ENCODE measurements around the gene CNNM4. TPM values are rescaled to one million over a fixed set of nuclear protein-coding genes. Genes with fewer than 3 reads are reported as not detected.

The CNNM4 gene
- polyA plus RNA-seq, 3 donors, result 0.79 to 4.1 (median 2.1) TPM

GRCh38 chr2:96839875-96840850 is 79.5 kb downstream of the CNNM4 start:
- no peak overlapping the region for H3K27ac ChIP-seq (ENCODE audit: low read depth, low read length)
- 90% methylated on average over 37 of the region's 37 CpGs for whole genome bisulfite sequencing, 3 donors

GRCh38 chr2:96841701-96842495 is 81.2 kb downstream of the CNNM4 start:
- no peak overlapping the region for H3K27ac ChIP-seq (ENCODE audit: low read depth, low read length)
- 85 to 88% (median 86%) methylated on average over 16 of the region's 16 CpGs for WGBS, 3 donors

- no peak overlapping the region for H3K27ac ChIP-seq (ENCODE audit: low read depth, low read length)
- 85 to 91% (median 89%) methylated on average over 7 of the region's 7 CpGs for WGBS, 3 donors
Measured at GRCh38 chr2:96842600-96842999, 81.9 kb downstream of the CNNM4 start.

GRCh38 chr2:96843538-96844268 is 83.0 kb downstream of the CNNM4 start, which contains the start of gene ANKRD23:
Gene ANKRD23, minus strand, starts transcription at chr2:96844021. Its CDS starts 29 bp downstream, at chr2:96843992.
- 95 to 97% (median 96%) methylated on average over 14 of the region's 14 CpGs for WGBS, 3 donors
- no peak within 1 kb of the TSS for H3K27ac ChIP-seq (ENCODE audit: low read depth, low read length)

- WGBS, 3 donors, result 84 to 90% (median 85%) methylated on average over 16 to 17 of the region's 17 CpGs
- no peak overlapping the region for H3K27ac ChIP-seq (ENCODE audit: low read depth, low read length)
Measured at GRCh38 chr2:96844405-96844808, 83.7 kb downstream of the CNNM4 start.

- WGBS, 3 donors, result 87 to 95% (median 94%) methylated on average over 5 of the region's 5 CpGs
- H3K27ac ChIP-seq (ENCODE audit: low read depth, low read length), result no peak overlapping the region
Measured at GRCh38 chr2:96846825-96847224, 86.1 kb downstream of the CNNM4 start.

GRCh38 chr2:96847586-96847985 is 86.9 kb downstream of the CNNM4 start:
- WGBS, 3 donors, result 78 to 81% (median 78%) methylated on average over 10 of the region's 10 CpGs
- H3K27ac ChIP-seq (ENCODE audit: low read depth, low read length), result no peak overlapping the region

GRCh38 chr2:96848264-96848663 is 87.6 kb downstream of the CNNM4 start:
- 79 to 85% (median 82%) methylated on average over 9 of the region's 9 CpGs for WGBS, 3 donors
- H3K27ac ChIP-seq (ENCODE audit: low read depth, low read length), result no peak overlapping the region

- 91 to 98% (median 96%) methylated on average over 6 of the region's 6 CpGs for WGBS, 3 donors
- H3K27ac ChIP-seq (ENCODE audit: low read depth, low read length), result no peak overlapping the region
Measured at GRCh38 chr2:96852667-96853066, 92.0 kb downstream of the CNNM4 start.

GRCh38 chr2:96853321-96853720 is 92.6 kb downstream of the CNNM4 start:
- no peak overlapping the region for H3K27ac ChIP-seq (ENCODE audit: low read depth, low read length)
- WGBS, 3 donors, result 94 to 96% (median 94%) methylated on average over 15 of the region's 15 CpGs

- WGBS, 3 donors, result 11 to 19% (median 15%) methylated on average over 27 of the region's 27 CpGs
- H3K27ac ChIP-seq (ENCODE audit: low read depth, low read length), result no peak overlapping the region
Measured at GRCh38 chr2:96856776-96857666, 96.3 kb downstream of the CNNM4 start.

GRCh38 chr2:96857667-96858372 is 97.1 kb downstream of the CNNM4 start, which contains the start of gene ANKRD39:
Gene ANKRD39, minus strand, starts transcription at chr2:96858016. Its CDS starts 29 bp downstream, at chr2:96857987.
- H3K27ac ChIP-seq (ENCODE audit: low read depth, low read length), result no peak within 1 kb of the TSS
- whole genome bisulfite sequencing, 3 donors, result 0% methylated on average over 77 to 81 of the region's 81 CpGs

- H3K27ac ChIP-seq (ENCODE audit: low read depth, low read length), result no peak overlapping the region
- 40 to 69% (median 44%) methylated on average over 11 of the region's 11 CpGs for WGBS, 3 donors
Measured at GRCh38 chr2:96859099-96859649, 98.5 kb downstream of the CNNM4 start.

GRCh38 chr2:96859681-96860064 is 99.0 kb downstream of the CNNM4 start:
- no peak overlapping the region for H3K27ac ChIP-seq (ENCODE audit: low read depth, low read length)
- 32 to 52% (median 37%) methylated on average over 4 of the region's 4 CpGs for WGBS, 3 donors

- WGBS, 3 donors, result 69 to 83% (median 70%) methylated on average over 38 of the region's 38 CpGs
- H3K27ac ChIP-seq (ENCODE audit: low read depth, low read length), result no peak overlapping the region
Measured at GRCh38 chr2:96860065-96861029, 99.6 kb downstream of the CNNM4 start.

GRCh38 chr2:96861074-96861473 is 100.4 kb downstream of the CNNM4 start:
- WGBS, 3 donors, result 90 to 95% (median 95%) methylated on average over 17 of the region's 17 CpGs
- H3K27ac ChIP-seq (ENCODE audit: low read depth, low read length), result no peak overlapping the region

Measured in adipose tissue (tissue), 3 donors.